NCI-H1092 (cell line): Measurements from ENCODE around the gene PRDM16.

Experiments used
- DNase-seq: peaks from one replicate; lab custom pipeline; 2025; lab: John Stamatoyannopoulos, UW

PRDM16 gene

GRCh38 chr1:3451994-3452865, 383.2 kb downstream of the PRDM16 start:
- no peak for DNase-seq

GRCh38 chr1:3452866-3453175, 383.8 kb downstream of the PRDM16 start:
- DNase-seq, result no peak

GRCh38 chr1:3453203-3453761, 384.3 kb downstream of the PRDM16 start:
- peak; percentile 11 for DNase-seq

DNA sequence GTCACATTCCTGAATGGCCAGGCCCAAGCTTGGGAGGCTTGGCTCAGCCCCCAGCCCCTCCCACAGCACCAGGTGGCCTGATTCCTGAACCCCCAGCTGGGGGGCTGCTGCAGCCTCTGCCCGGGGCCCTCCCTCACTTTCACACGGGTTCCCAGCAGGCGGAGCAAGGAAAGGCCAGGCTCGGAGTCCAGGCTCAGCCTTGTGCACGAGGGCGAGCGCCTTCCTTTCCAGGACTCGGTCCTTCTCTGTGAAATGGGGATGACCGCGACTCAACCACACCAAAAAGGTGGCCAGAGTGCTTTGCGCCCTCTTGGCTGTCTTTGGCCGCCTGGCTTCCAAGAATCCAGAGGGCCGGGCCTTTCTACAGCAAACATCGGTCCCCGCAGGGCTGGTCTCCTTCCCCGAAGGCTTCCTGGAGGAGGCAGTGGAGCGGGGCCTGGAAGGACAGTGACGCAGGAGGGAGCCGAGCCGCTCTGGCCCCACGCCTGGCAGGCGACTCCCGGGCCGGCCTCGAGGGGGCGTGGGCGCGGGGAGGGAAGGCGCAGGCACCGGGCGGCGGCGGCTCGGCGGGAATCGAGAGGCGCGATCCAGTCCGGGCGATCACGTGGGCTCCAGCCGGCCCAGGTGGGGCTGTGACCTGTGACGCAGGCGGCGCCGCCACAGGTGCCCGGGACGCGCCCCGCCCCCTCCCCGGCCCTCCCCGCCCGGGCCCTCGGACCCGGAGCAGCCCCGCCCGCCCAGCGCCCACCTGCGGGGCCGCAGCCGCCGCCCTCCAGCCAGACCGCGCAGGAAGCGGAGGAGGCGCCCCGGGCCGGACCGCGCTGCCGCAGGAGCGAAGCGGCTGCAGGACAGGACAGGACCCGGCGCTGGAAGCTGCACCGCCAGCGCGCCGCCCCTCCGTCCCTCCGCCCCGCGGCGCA, 385.1 kb downstream of the PRDM16 start, which contains the start of gene ARHGEF16:
TSS of gene ARHGEF16 (plus strand) at position 775 of the 920 bp plus-strand sequence. CDS start 8,420 bp downstream, outside the sequence.
- peak; percentile 10 for DNase-seq

- no peak for DNase-seq
These were observed 386.0 kb downstream of the PRDM16 start for GRCh38 chr1:3454811-3455618.

GRCh38 chr1:3455670-3456448, 386.9 kb downstream of the PRDM16 start:
- DNase-seq, result no peak

DNA sequence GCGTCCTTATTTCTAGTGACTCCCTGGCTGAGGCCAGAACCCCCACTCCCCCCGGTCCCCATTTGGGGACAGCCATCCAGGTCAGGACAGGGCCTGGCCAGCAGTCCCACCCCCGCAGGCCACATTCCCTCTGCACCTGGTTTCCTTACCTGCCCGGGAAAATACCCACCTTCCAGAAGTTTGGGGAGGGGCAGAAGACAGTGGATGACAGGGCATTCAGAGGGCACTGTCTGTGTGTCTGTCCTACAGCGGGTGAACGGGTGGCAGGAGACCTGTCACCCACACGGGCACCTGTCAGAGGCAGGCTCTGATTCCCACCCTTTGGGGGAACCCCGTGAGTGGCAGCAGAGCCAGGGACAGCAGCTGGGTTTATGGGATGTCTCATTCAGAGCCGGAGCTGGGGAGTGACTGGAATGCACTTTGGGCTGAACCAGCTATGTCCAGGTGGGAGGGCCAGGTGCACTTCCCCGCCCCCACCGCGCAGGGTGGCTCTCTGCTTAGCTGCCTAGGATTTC, 387.5 kb downstream of the PRDM16 start:
- DNase-seq, result no peak

DNA sequence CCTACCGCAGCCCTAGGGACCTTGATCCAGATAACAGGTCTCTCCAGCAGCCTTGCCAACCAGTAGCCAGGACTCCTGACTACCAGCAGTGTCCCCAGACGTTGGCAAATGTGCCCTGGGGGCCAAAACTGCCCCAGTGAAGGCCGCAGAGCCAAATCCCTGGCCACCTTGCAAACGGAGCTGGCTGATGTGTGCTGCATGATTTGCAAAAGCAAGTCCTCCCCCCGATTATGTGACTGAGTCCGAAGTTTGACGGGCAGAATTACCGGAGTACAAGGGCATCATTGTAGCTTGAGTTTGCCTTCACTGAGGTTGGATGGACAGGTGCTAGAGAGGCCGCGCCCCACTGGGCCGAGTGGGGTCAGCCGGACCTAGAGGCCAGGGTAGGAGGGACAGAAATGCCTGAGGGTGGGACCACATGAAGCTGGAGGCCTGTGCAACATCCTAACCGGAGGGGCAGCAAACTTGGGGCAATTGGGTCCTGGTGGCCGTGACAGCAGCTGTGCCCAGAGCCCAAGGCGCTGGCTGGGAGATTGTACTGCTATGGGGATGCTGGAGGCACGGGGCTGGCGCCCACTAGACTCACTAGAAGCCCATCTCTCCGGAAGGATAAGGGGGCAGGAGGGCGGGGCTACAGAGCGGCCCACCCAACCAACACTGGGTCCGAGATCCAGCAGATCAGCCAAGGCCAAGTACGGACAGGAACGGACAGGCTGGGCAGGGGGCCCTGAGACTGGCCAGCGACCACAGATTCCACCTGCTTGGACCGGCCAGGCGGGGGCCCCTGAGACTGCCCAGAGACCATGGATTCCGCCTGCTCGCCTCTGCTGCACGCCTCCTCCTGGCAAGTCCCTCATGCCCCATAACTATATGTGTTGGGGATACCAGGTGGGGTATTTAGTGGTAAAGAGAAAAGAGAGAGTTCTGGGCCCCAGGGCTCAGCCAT, 388.2 kb downstream of the PRDM16 start:
- DNase-seq, result no peak

DNA sequence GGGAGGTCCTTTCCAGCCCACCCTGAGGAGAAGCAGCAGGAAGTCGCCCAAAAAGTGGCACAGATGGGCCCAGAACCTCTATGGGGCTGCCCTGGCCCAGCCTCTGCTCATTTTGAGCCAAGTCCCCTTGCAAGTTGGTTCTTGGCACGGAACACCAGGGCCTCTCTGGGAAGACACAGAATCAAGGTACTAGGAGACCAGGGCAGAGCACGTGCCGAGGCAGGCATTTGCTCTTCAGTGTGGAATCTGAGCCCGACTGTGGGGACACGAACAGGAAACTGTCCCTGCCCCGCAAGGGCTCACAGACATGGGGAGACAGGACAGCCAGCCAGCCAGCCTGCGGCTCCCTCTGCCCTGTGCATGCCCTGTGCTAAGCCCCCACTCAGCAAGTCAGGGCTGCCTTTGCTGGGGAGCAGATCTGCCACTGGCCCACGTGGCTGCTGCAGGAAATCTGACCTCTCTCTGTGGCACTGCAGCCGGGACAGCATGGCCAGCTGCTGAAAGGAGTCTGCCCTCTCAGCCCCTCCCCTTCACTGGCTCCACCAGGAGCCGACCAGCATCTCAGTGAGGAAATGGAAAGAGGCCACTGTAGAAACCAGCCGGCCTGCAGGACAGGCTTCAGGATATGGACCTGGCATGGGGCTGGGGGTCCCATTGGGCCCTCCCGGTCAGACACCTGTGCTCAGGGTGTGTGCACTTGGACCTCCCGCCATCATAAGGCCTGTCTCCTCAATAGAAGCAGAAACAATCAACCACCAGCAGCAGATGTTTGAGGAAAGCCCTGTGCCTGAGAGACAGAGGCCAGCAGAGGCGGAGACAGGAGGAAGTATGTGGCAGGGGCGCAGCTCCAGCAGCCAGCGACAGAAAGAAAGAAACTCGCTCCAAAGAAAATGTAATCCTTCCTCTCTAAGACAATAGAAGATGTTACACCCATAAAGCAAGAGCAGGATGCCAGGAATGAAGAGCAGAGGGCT, 389.2 kb downstream of the PRDM16 start:
- DNase-seq, result no peak

DNA sequence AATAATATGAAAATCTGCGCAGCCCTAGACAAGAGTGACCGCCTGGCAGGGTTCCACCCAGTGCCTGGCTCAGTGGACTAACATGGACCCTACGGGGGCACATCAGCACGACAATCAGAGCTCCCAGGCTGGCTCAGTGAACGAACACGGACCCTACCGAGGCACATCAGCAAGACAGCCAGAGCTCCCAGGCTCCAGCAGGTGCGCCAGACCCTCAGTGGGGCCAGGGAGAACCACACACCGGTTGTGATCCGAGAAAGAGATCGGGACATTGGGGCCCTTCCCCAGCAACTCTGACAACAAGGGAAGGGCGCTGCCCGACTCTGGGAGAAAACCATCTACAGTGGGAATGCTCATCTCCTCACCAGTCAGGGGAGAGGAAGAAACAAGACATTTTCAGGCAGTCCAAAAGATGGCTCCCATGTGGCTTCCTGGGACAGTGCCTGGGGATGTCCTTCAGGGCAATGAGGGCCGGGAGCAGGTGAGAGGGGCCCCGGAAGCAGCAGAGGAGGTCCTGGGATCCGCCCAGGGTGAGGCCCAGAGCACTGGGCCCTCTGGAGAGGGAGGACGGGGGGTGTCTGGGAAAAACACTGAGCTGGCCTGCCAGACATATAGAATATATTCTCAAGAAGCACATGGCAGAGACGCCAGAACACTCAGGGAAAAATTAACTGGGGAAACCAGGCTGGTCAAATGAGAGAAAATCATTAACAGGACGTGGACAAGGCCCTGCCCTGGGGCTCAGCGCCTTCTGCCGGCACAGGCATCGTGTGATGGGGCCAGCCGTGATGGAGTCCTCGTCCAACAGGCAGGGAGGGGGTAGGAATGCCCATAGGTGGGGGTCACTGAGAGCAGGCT, 390.3 kb downstream of the PRDM16 start:
- DNase-seq, result no peak

DNA sequence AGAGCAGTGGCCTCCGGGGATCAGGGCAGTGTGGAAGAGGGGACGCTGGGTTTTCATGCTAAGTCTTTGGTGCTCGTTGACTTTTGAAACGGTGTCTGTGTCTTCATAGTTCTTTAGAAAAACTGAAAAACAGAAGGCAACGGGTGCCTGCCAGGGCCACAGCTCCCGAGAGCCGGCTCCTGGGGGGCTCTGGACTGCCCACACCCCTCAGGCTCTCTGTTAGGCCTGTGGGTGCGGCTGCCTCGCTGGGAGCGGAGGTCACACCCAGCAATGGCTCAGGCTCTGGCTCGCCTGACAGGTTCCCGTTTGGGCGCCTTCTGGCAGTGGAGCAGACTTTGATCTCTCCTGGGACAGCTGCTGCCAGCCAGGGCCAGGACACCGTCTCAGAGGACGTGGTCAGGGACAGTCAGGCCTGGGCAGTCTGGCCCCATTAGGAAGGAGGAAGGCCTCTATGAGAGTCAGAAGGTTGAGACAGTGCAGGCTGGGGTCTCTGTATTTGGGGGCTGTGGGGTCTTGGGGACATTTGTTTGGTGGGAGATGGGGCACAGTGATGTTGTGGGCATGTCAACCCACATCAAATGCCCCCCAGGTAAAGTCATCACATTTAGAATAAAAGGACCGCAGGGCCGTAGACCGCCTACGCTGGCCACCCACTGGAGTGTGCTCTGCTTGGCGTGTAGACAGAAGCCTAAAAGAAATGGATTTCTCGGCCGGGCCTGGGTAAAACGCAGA, 391.1 kb downstream of the PRDM16 start:
- DNase-seq, result no peak

GRCh38 chr1:3460672-3461131, 391.7 kb downstream of the PRDM16 start:
- DNase-seq, result no peak

- DNase-seq, result no peak
These were observed 392.4 kb downstream of the PRDM16 start for GRCh38 chr1:3461238-3461933.

GRCh38 chr1:3461934-3462275, 392.9 kb downstream of the PRDM16 start:
- no peak for DNase-seq

GRCh38 chr1:3462356-3463012, 393.5 kb downstream of the PRDM16 start:
- no peak for DNase-seq

- DNase-seq, result no peak
These were observed 394.0 kb downstream of the PRDM16 start for GRCh38 chr1:3463013-3463385.
